ENCODE data around the gene TFAP2E.

The TFAP2E gene

GRCh38 chr1:35573198-35574124 lies at the start of gene TFAP2E:
Gene TFAP2E, plus strand, starts transcription at chr1:35573314. Its CDS starts 264 bp downstream, at chr1:35573578.
- no peak for DNase-seq

GRCh38 chr1:35524106-35524505 lies 49.0 kb upstream of the TFAP2E start:
- no peak for DNase-seq

- DNase-seq: no peak
These were observed 42.9 kb upstream of the TFAP2E start for GRCh38 chr1:35530168-35530567.

GRCh38 chr1:35530946-35531345 lies 42.2 kb upstream of the TFAP2E start:
- DNase-seq: no peak

GRCh38 chr1:35531368-35531767 lies 41.7 kb upstream of the TFAP2E start:
- DNase-seq: no peak

GRCh38 chr1:35532497-35533223 lies 40.5 kb upstream of the TFAP2E start:
- no peak for DNase-seq

- no peak for DNase-seq
These were observed 39.5 kb upstream of the TFAP2E start for GRCh38 chr1:35533586-35533985.

- DNase-seq: no peak
These were observed 37.9 kb upstream of the TFAP2E start for GRCh38 chr1:35535243-35535642.

- no peak for DNase-seq
These were observed 36.5 kb upstream of the TFAP2E start for GRCh38 chr1:35536556-35537162.

GRCh38 chr1:35537806-35538205 lies 35.3 kb upstream of the TFAP2E start:
- no peak for DNase-seq

GRCh38 chr1:35539073-35539823 lies 33.9 kb upstream of the TFAP2E start:
- no peak for DNase-seq

- no peak for DNase-seq
These were observed 33.3 kb upstream of the TFAP2E start for GRCh38 chr1:35539824-35540261.

GRCh38 chr1:35544976-35545375 lies 28.1 kb upstream of the TFAP2E start:
- no peak for DNase-seq

- DNase-seq: no peak
These were observed 26.5 kb upstream of the TFAP2E start for GRCh38 chr1:35546614-35547013.

GRCh38 chr1:35553851-35554250 lies 19.3 kb upstream of the TFAP2E start:
- DNase-seq: no peak

GRCh38 chr1:35554266-35555211 lies 18.6 kb upstream of the TFAP2E start:
- no peak for DNase-seq

GRCh38 chr1:35555212-35555584 lies 17.9 kb upstream of the TFAP2E start:
- no peak for DNase-seq

- DNase-seq: no peak
These were observed 17.3 kb upstream of the TFAP2E start for GRCh38 chr1:35555601-35556477.

GRCh38 chr1:35556484-35557117 lies 16.5 kb upstream of the TFAP2E start:
- no peak for DNase-seq

GRCh38 chr1:35557118-35557610 lies 15.9 kb upstream of the TFAP2E start, which contains the start of gene KIAA0319L:
Gene KIAA0319L, minus strand, starts transcription at chr1:35557403. Its CDS starts 2,912 bp downstream, at chr1:35554491.
- no peak for DNase-seq
